GM18498 (cell line): ENCODE measurements around the gene LAMA2.

Experiments used
- ATAC-seq: cut with Tn5 transposase; IDR thresholded peaks from one replicate; pipeline ENCODE4 v1.9.1; 2021; ENCODE audit warnings: mild to moderate bottlenecking, moderate library complexity; ENCODE audit not compliant: unreplicated experiment

Gene LAMA2

DNA sequence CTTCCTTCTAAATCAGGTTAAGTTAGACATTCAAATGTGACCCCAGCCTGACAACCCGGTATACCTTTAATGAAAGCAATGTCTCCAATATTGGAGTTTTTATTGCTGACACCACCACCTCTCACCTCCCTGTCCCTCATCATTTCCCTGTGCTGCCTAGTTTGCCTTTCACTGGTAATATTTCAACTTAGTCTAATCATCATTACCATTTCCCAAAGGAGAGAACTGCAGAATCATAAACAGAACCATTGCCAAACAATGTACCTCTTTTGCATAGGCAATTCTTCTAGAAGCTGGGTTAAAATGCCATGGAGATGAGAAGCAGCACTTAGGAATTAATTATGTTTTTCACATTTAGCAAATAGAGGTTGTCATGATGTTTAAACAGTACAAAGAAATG is 370.3 kb downstream of the LAMA2 start:
- ATAC-seq: no peak

DNA sequence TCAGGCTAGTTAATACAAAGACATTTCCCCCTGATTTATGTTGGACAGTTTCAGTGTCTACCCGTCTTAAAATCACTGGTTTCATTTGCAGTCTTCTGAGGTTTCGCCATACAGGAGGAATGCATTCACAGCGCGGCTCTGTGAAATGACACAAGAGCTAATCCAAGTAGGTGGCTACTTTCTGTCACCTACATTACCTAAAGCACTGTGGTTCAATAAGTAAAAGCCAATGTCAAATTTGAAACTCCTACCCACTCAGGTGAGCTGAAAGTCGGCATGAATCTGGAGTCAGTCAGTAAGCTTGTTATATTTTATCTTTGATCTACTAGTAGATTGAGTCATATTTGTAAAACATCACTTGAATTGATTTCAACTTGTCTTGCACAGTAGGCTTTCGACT is 370.8 kb downstream of the LAMA2 start:
- ATAC-seq: no peak

- ATAC-seq: no peak
Measured at GRCh38 chr6:129257196-129257595, 374.3 kb downstream of the LAMA2 start.

GRCh38 chr6:129262661-129263060 is 379.7 kb downstream of the LAMA2 start:
- no peak for ATAC-seq

DNA sequence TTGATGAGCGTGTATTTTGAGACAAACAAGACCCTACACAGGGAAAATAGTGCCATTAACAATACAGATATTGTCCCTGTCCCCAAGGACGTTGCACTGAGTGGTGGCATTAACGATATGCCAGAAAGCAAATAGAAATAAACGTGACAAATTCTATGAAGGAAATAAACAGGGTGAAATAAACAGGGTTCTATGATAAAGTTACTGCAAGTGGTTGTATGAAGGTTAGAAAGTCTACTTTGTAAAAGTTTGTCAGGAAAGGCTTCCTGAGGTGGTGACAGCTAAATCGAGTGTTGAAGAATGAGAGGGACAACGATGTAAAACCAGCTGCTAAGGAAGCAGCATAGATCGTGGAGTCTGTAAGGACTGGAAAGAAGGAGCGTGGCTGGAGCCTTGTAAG is 380.2 kb downstream of the LAMA2 start:
- no peak for ATAC-seq

- no peak for ATAC-seq
Measured at GRCh38 chr6:129264480-129265045, 381.6 kb downstream of the LAMA2 start.

DNA sequence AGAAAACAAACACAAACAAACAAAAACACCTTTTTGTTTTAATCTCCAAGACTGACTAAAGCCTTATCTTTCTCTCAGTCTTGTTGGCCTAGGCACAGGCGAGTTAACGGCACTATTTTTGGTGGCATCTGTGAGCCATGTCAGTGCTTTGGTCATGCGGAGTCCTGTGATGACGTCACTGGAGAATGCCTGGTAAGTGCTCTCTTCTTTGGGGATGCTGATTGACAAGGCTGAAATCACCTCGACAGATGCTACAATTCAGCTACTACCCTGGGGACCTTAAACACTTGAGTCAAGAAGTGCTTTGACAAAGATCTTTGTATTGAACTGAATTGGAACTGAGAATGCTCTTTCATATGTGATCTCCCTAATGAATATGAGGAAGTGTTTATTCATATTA is 384.1 kb downstream of the LAMA2 start:
- no peak for ATAC-seq

DNA sequence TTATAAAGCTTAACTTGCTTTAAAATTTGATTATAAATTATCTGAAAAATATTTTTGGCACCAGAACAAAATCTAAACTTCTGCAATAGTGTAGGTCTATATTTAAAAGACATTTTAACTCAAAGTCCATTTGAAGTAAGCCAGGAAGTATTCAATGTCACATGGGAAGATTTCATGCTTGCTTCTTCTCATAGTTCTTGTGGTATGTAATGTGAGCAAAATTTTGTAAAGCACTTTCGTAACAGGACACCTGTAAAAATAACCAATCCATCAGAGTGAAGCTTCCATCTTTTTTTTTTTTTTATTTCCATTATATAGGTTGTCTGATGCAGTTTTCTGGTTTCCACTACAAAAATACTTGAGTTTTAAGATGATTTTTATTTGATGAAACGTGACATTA is 386.1 kb downstream of the LAMA2 start:
- no peak for ATAC-seq

DNA sequence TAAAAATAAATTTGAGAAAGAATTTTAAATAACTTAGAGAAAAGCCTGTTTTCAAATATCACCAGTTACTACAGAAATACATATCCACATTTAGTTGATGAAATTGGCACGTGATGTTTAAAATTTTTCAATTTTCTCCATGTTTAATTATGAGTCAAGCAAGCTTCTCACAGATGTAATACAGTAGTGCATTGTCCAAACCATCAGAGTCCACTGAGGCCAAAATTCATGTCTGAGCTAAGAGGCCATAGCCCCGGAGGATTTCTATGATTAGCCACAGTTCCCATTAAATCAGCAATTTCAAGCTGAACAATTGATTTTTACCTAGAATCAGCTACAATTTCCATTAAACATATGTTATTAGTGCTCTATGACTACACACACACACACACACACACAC is 387.0 kb downstream of the LAMA2 start:
- ATAC-seq: no peak

- no peak for ATAC-seq
Measured at GRCh38 chr6:129270450-129270849, 387.5 kb downstream of the LAMA2 start.

DNA sequence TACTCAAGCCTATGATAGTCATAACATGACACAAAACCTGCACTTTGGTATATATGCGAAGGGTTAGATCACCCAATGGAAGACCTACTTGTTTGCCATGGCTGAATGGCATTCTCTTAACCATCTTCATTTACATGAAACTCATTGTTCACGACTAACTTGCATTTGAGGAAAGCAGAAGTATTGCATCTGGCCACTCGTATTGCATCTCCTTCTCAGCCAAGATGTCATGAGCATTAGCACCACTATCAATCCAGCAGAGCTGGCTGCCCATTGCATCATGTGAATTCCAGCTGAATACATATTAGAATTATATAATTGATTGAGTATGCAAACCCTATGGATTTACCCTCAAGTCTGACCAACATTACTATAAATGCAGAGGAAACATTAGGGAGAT is 390.2 kb downstream of the LAMA2 start:
- no peak for ATAC-seq

DNA sequence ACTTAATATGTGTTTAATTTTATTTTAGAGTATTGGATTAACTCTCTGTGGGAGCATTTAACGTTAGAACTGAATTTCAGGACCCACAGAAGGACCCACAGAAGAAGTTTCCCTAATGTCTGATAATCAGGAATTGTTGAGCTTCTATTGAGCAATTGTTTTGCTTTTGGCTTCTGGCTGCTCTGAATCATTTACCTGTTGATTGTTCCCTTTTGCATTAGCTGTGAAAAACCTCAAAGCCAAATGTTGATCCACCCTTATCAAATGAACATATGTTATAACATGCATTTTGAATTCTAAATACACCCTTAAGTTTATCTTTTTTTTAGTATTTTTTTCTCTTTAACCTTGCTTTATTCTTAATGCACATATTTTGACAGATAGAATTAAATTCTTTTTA is 393.5 kb downstream of the LAMA2 start:
- no peak for ATAC-seq

GRCh38 chr6:129276986-129277385 is 394.0 kb downstream of the LAMA2 start:
- ATAC-seq: no peak

DNA sequence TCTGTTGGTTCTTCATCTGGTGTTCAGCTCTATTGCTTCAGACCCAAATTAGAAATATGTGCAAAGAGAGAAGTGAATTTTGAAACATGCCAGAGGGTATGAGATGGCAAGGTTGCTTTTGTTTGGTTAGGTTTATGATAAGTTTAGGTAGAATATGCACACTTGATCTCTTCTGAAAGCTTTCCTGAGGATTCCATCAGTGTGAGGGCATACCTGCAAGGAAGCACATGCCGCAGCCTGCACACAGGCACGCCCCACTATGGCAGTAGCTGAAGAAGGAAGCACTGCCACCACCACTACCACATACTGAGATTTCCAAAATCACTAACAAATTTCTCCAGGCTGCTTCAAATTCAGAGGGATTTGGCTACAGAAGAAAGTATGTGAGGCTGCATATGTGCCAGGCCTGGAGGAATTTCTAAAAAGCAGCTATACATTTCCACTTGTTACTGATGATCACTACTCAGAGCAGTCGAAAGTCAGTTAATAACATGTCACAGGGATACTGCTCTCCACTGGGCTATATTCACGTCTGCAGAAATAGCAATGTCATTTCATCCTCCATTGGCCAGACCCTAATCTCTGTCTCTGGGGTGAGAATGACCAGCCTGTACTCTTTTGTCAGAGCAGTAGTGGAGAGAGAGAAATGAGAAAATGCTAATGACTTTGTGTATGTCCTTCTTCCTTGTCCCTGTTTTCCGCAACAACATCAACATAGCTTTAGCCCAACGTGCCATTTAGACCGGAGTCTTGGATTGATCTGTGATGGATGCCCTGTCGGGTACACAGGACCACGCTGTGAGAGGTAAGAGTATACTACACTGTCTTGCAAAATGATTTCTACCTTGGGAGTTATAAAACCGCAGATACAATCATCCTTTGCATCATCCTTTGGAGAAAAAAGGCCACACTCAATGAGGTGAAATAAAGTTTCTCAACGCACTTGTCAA is 396.7 kb downstream of the LAMA2 start:
- ATAC-seq: no peak

DNA sequence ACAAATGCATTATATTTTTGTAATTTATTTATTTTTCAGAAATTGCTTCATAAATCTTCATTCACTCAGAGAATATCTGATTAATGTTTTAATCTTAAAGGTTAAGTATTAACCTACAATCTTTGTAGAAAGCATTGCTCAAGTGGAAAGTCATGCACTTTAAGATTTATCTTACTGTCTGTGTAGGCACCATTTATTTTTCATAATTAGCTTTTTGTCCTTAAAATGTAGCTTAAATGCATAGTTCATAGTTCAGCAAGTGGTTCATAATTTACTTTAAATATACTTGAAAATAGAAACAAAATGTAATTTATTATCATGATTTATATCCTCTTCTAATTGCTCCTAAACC is 397.3 kb downstream of the LAMA2 start:
- ATAC-seq: no peak

DNA sequence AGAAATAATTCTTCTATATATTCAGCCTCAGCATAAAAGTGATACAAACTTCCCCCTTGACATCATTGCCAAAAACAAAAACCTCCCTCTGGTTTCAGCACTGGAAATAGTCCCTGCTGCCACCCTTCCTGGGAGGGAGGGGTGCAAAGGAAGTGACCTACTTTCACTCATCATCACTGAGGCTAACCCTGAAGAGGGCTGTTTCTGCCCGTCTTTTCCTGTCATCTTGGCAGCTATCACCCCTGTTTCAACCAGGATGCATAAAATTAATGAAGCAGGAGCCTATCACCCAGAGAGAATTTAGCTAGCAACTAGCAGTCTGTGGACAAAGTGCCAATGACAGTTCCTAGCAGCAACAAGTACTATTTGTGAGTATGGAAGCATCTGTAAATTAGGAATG is 397.8 kb downstream of the LAMA2 start:
- ATAC-seq: no peak

GRCh38 chr6:129281168-129281796 is 398.3 kb downstream of the LAMA2 start:
- ATAC-seq: no peak

DNA sequence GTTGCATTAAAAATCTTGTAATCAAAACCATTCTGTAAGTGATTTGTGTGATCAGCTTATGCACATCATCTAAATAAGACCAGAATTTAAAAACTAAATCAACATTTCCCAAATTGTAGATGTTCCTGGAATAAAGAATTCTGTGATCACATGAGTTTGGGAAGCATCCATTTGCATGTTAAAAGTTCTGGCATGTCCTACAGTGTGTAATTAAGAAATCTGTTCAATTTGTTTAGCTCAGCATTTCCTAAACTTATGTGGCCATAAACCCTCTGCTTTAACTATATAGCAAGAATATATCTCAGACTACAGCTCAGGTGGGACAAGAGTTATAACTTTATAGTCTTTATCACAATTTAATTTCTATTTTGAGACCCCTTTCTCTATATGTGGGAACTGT is 399.1 kb downstream of the LAMA2 start:
- no peak for ATAC-seq

- no peak for ATAC-seq
Measured at GRCh38 chr6:129284225-129284624, 401.3 kb downstream of the LAMA2 start.

- no peak for ATAC-seq
Measured at GRCh38 chr6:129287231-129288177, 404.6 kb downstream of the LAMA2 start.

DNA sequence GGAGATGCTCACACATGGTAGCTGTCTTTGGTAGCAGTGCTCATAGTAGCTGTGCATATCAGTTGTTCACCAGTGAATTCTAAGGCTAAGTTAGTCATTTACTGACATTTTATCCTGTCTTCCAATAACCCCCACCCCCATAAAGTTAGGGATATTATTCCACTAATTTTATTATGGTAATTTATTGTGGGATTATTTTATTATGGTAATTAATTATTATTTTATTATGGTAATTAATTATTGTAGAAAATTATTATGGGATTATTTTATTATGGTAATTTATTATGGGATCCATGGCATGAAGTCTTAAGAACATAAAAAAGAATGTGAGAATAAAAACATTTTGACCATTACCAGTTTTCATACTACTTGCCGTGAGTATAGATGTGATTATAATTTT is 406.5 kb downstream of the LAMA2 start:
- no peak for ATAC-seq
